ENCODE data around the gene EXOC4. TPM values are rescaled to one million over a fixed set of nuclear protein-coding genes. Genes with fewer than 3 reads are reported as not detected.

Gene EXOC4
- total RNA-seq, 1 donor from 2014 or later: 66.2 TPM

GRCh38 chr7:133520248-133520647 lies 267.4 kb downstream of the EXOC4 start:
- no peak for DNase-seq (ENCODE audit: extremely low read depth, low read depth, low spot score)

DNA sequence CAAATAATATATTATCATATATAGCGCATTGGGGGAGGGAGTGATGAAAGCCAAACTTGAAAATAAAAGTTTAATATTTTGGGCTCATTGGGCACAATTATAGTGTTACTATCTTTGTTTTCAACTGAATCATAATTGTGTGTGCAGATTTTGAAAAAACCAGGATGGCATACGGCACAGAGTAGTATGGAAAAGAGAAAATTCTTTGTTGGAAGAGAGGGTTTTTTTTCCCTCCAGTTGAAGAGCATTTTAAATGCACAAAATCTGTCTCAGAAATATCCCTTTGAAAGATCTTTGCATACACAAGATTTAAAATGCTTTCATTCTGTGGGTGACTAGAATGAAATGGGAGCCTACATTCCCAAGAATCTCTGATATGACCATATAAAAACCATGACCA lies 269.6 kb downstream of the EXOC4 start:
- DNase-seq (ENCODE audit: extremely low read depth, low read depth, low spot score): no peak

- DNase-seq (ENCODE audit: extremely low read depth, low read depth, low spot score): no peak
Measured at GRCh38 chr7:133528796-133529195, 275.9 kb downstream of the EXOC4 start.

DNA sequence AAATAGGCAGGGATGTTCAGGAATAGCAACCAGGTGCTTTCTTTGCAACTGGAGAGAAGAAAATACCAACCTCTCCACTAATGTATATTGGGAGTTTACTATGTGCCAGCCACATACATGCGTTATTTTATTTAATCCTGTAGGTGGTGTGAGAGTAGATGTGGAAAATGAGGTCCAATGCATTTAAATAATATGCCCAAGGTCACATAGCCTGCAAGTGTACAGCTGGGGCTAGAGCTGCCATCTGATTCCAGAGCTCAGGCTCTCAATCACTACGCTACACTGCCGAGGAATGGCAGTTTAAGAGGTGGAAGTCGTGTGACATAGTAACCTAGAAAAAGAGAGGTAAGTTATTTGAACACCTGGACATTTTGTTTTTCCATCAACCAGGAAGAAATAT lies 277.0 kb downstream of the EXOC4 start:
- no peak for DNase-seq (ENCODE audit: extremely low read depth, low read depth, low spot score)

DNA sequence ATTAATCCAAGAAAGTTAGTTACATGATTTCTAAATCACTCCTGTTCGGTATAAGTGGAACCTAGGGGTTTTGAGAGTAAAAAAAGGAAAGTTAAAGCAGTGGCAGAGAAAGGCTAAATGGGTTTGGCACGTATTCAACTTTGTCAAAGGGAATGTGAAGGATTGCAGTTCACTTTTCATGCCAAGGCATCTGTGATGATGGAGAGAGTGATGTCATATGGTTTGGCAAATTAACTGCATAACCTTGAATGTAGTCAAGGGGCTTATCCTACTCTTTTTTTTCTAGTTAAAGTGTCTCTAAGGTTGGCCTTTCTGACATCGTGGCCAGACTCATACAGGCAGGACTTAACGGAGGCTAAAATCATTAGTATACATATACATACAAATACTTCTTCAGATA lies 277.8 kb downstream of the EXOC4 start:
- no peak for DNase-seq (ENCODE audit: extremely low read depth, low read depth, low spot score)

- no peak for DNase-seq (ENCODE audit: extremely low read depth, low read depth, low spot score)
Measured at GRCh38 chr7:133534816-133535215, 281.9 kb downstream of the EXOC4 start.

GRCh38 chr7:133535308-133535707 lies 282.4 kb downstream of the EXOC4 start:
- no peak for DNase-seq (ENCODE audit: extremely low read depth, low read depth, low spot score)

DNA sequence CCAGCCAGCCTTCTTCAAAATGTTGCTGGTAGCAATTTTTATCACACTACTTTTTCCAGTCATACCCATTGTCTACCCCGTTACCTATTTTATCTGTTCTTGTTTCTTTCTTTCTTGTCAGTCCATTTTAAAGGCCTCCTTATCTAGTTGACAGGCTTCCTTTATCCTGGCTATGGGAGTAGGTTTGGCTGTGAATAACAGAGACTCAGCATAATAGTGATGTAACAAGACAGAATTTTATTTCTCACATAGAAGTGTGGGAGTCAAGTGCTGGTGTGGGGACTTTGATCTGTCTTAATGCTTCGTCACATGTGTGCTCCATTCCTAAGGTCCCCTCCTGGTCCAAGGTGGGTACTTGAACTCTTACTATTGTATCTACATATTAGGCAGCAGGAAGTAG lies 283.6 kb downstream of the EXOC4 start:
- no peak for DNase-seq (ENCODE audit: extremely low read depth, low read depth, low spot score)

GRCh38 chr7:133539016-133539415 lies 286.1 kb downstream of the EXOC4 start:
- DNase-seq (ENCODE audit: extremely low read depth, low read depth, low spot score): no peak

GRCh38 chr7:133540096-133540860 lies 287.4 kb downstream of the EXOC4 start:
- no peak for DNase-seq (ENCODE audit: extremely low read depth, low read depth, low spot score)

DNA sequence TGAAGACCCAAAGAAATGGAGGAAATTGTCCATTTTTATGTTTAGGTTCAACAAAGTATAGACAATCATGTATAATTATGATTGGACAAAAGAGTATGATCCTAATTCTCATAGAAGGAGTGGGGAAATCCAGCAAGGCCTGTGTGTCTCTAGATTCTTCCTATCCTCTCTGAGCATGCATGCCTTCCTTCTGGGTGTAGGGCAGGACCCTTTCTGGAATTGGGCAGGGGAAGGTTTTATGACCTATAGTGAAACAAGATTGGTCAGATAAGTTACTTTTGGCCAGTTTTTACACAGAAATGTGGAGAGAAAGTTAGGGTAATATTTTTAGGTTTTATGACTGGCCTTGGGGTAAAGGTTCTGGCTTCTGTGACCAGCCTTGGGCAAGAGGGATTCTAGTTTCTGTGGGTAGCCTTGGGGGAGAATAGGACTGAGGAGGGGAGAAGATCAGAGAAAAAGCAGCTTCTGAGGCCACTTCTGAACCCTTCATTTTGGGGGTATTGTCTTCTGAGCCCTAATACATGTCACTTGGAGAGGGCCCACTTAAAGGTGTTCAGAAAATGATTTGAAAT lies 289.4 kb downstream of the EXOC4 start:
- no peak for DNase-seq (ENCODE audit: extremely low read depth, low read depth, low spot score)

GRCh38 chr7:133543657-133544056 lies 290.8 kb downstream of the EXOC4 start:
- DNase-seq (ENCODE audit: extremely low read depth, low read depth, low spot score): no peak

GRCh38 chr7:133545618-133546017 lies 292.7 kb downstream of the EXOC4 start:
- no peak for DNase-seq (ENCODE audit: extremely low read depth, low read depth, low spot score)

GRCh38 chr7:133547981-133548380 lies 295.1 kb downstream of the EXOC4 start:
- DNase-seq (ENCODE audit: extremely low read depth, low read depth, low spot score): no peak

- DNase-seq (ENCODE audit: extremely low read depth, low read depth, low spot score): no peak
Measured at GRCh38 chr7:133549633-133550032, 296.8 kb downstream of the EXOC4 start.

DNA sequence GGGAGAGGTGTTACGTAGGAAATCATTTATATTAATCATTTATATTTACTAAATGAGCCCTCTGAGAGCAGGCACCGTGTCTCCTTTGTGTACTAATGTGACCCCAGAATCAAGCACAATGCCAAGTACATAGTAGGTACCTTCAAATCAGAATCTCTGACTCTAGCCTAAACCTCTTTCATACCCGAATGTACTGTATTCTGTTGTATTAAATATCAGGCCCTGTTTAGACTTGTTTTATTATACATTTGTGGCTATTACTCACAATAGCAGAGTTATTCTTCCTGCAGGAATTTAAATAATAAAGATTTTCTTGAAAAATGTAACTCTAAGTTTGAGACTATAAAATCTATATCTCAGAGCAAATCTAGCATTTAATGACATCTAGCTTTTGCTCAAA lies 297.3 kb downstream of the EXOC4 start:
- DNase-seq (ENCODE audit: extremely low read depth, low read depth, low spot score): no peak

GRCh38 chr7:133550811-133551210 lies 297.9 kb downstream of the EXOC4 start:
- no peak for DNase-seq (ENCODE audit: extremely low read depth, low read depth, low spot score)

GRCh38 chr7:133551466-133551865 lies 298.6 kb downstream of the EXOC4 start:
- no peak for DNase-seq (ENCODE audit: extremely low read depth, low read depth, low spot score)

- no peak for DNase-seq (ENCODE audit: extremely low read depth, low read depth, low spot score)
Measured at GRCh38 chr7:133552079-133552478, 299.2 kb downstream of the EXOC4 start.

- no peak for DNase-seq (ENCODE audit: extremely low read depth, low read depth, low spot score)
Measured at GRCh38 chr7:133554330-133554729, 301.5 kb downstream of the EXOC4 start.

GRCh38 chr7:133556048-133556447 lies 303.2 kb downstream of the EXOC4 start:
- no peak for DNase-seq (ENCODE audit: extremely low read depth, low read depth, low spot score)

DNA sequence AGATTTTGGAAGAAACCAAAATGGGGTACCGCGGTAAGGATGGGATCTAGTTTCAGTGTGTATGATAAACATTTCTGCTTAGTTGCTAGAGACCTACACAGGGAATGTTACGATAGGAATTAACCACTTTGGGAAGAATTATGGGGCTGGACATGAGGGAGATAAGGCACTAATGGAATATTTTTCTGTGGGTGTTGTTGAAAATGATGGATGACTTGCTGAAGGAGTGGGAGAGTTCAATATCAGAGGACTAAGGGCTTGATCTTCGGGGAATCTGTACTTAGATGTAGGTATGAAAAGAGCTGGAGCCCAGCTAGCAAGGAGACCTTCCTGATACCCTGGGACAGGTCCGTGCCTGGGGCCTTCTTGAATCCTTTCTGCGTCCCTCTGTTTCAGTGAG lies 303.7 kb downstream of the EXOC4 start:
- DNase-seq (ENCODE audit: extremely low read depth, low read depth, low spot score): no peak

DNA sequence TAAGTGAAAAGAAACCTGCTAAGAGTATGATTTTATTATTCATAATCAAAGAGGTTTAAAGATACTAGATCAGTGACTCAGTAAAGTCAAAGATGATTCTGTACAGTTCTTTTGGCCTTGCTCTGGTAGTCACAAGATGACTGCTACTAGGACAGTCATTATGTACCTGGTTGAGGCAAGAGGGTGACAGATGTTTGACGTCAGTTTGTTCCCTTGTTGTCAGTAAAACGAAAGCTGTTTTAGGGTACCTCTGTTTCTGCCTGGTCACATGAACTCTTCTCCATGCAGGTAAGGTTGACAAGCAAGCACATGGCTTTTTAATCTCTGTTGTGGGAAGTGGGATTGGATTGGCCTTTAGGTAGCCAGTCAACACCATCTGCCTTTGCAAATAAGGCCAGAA lies 308.0 kb downstream of the EXOC4 start:
- no peak for DNase-seq (ENCODE audit: extremely low read depth, low read depth, low spot score)
